Stimulated activated CD8-positive, alpha-beta memory T cell treated with anti-CD3 and anti-CD28 coated beads, Interleukin-7, amount 100 ng/mL, for 1 hour (primary cell): ENCODE results near the gene WWOX.

Experiments
- DNase-seq, 2 donors: peaks; one replicate each; pipeline ENCODE4 v3.0.0-alpha.2; 2020; ENCODE audit warnings: low read depth in 2 of 2

Gene WWOX

GRCh38 chr16:78105517-78105916 lies 6.1 kb downstream of the WWOX start:
- DNase-seq: no peak

- no peak for DNase-seq
Measured at GRCh38 chr16:78106686-78107085, 7.2 kb downstream of the WWOX start.

GRCh38 chr16:78108451-78108850 lies 9.0 kb downstream of the WWOX start:
- DNase-seq: no peak

GRCh38 chr16:78113258-78113657 lies 13.8 kb downstream of the WWOX start:
- DNase-seq: no peak

GRCh38 chr16:78115659-78116058 lies 16.2 kb downstream of the WWOX start:
- DNase-seq: no peak

GRCh38 chr16:78116946-78117345 lies 17.5 kb downstream of the WWOX start:
- no peak for DNase-seq

- no peak for DNase-seq
Measured at GRCh38 chr16:78117391-78117790, 17.9 kb downstream of the WWOX start.

- no peak for DNase-seq
Measured at GRCh38 chr16:78118469-78119025, 19.1 kb downstream of the WWOX start.

- no peak for DNase-seq
Measured at GRCh38 chr16:78122774-78123315, 23.4 kb downstream of the WWOX start.

GRCh38 chr16:78125112-78125844 lies 25.8 kb downstream of the WWOX start:
- DNase-seq: no peak

- DNase-seq: no peak
Measured at GRCh38 chr16:78126662-78127061, 27.2 kb downstream of the WWOX start.

- no peak for DNase-seq
Measured at GRCh38 chr16:78127130-78127529, 27.7 kb downstream of the WWOX start.

- no peak for DNase-seq
Measured at GRCh38 chr16:78128913-78129312, 29.5 kb downstream of the WWOX start.

- no peak for DNase-seq
Measured at GRCh38 chr16:78129349-78129748, 29.9 kb downstream of the WWOX start.

GRCh38 chr16:78130083-78130608 lies 30.7 kb downstream of the WWOX start:
- no peak for DNase-seq

GRCh38 chr16:78130950-78131349 lies 31.5 kb downstream of the WWOX start:
- no peak for DNase-seq

- DNase-seq: no peak
Measured at GRCh38 chr16:78133919-78134318, 34.5 kb downstream of the WWOX start.

GRCh38 chr16:78134944-78135619 lies 35.6 kb downstream of the WWOX start:
- no peak for DNase-seq

- no peak for DNase-seq
Measured at GRCh38 chr16:78137179-78137578, 37.7 kb downstream of the WWOX start.

- no peak for DNase-seq
Measured at GRCh38 chr16:78137782-78138616, 38.5 kb downstream of the WWOX start.

- DNase-seq: no peak
Measured at GRCh38 chr16:78140818-78141466, 41.5 kb downstream of the WWOX start.
